D721Med (cell line): Measurements from ENCODE around the gene ZDHHC14.

Experiments used
- DNase-seq: peaks from one replicate; pipeline ENCODE4 v3.0.0; 2011; ENCODE audit warnings: low spot score; ENCODE audit not compliant: insufficient read length
- FAIRE-seq: peaks from 2 replicates; lab custom pipeline; 2011; peaks lifted over from hg19 to GRCh38; lab: Jason Lieb, UNC
- CTCF ChIP-seq: IDR thresholded peaks from 2 replicates; pipeline ENCODE4 v1.5.1; 2012; ENCODE audit warnings: mild to moderate bottlenecking, control low read depth; ENCODE audit not compliant: insufficient read depth; ENCODE audit errors: missing control alignments

Gene ZDHHC14

GRCh38 chr6:157487110-157487773 lies 106.3 kb downstream of the ZDHHC14 start:
- FAIRE-seq (no peak), DNase-seq (no peak)
- no peak for TF ChIP-seq CTCF

GRCh38 chr6:157488058-157488457 lies 107.1 kb downstream of the ZDHHC14 start:
- FAIRE-seq = no peak
- no peak for TF ChIP-seq CTCF
- DNase-seq = no peak

DNA sequence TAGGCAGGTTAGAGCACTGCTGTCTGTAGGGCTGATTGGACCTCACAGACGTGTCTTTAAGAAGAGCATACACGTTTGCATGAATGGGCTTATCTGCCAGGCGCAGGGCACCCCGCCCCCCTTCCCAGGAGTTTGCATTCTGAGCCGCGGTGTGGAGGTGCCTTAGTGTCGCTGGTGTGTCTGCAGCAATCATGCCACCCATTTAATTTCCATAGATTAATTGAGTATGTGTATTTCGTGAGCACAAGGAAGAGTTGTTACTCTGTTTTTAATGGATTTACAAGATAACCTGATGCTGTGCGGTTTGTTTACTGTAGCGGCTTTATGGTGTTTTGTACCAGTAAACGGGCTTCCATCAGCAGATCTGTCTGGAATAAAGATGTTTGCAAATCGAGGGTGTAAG lies 107.7 kb downstream of the ZDHHC14 start:
- no peak for DNase-seq
- FAIRE-seq = no peak
- no peak for TF ChIP-seq CTCF

GRCh38 chr6:157490611-157491269 lies 109.8 kb downstream of the ZDHHC14 start:
- TF ChIP-seq CTCF = no peak
- FAIRE-seq (no peak), DNase-seq (no peak)

DNA sequence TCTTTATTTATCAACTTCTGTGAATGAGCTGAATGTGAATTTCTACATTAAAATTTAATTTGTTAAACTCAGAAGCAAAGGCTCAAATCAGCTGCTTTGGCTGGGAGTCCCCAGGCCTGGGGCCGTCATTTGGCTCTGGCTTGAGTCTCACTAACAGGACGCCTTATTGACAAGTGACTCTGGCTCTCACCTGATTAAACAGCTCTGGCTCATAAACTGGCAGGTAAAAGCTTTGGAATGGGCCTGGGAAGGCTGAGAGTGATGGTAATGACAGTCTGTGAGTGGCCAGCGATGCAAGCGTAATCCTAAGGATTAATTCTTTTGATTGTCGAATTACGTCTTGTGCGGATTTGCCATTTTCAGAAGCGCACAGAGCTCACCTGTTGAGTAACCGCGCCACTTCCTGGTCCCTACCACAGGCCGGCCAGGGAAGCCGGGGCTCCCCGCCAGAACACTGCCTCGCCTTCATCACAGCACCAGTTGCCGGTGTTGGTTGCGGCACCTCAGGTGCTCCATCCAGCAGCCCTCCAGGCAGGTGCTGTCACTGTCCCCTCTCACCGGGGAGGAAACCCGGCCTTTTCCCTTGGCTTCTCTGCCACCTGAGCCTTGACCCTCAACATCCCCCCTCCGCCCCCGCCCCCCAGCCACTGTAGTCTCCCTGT lies 110.7 kb downstream of the ZDHHC14 start:
- FAIRE-seq (no peak), DNase-seq (no peak)
- no peak for TF ChIP-seq CTCF

DNA sequence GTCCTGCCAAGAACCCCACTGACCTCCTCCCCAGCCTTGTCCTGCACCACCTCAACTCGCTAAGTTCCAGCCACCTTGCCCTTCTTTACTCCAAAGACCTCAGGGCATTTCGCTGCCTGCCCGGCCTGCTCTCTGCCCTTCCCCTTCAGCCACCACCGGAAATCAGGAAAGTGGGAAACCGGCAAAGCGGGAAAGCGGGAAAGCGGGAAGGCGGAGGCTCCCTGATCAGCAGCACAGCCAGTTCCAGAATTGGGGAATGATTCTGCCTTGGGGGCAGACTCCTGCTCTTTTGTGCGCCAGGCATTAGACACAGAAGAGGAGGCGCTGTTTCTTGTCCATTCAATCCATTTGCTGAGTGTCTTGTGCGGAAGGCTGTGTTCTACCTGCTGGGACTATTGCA lies 111.3 kb downstream of the ZDHHC14 start:
- FAIRE-seq (no peak), DNase-seq (no peak)
- TF ChIP-seq CTCF = no peak
